ENCODE results near the gene PSTPIP2.

DNA sequence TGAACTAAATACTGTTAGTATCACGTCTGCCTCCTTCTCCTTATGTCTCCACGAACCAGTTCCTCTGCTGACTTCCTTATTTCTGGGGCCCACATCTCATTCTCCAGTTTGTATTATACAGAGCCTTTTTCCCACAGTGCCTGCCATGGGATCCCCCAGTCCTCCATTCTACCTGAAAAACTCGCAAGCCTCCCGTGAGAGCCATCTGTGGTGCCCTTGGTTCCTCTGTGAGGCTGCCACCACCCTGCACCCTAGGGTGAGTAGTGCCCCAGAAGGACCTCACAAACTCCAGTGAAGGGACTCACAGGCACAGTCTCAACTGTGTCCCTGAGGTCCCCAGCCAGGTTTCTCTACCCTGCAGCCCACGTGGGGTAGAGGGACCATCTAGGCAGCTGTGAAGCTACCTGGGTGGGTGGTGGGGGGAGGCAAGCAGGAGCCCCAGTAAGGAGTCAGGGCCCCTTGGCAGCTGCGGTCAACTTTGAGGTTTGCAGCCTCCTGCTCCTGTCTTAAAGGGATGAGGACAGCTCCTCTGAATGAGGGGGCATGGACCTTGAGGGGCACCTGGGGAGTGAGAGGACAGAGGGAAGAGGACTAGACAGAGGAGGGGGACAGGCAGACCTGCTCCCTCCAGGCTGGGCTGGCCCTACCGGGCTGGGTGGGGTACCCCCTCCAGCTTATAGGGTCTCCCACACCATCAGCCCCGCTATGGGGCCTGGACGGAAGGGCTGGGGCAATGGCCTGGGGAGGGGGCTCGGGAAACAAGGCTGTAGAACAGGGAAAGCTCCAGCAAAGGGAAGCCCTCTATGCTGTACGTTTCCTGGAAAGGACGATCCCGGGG, 1.0 kb downstream of the PSTPIP2 start:
- TF ChIP-seq, protein P1, sequence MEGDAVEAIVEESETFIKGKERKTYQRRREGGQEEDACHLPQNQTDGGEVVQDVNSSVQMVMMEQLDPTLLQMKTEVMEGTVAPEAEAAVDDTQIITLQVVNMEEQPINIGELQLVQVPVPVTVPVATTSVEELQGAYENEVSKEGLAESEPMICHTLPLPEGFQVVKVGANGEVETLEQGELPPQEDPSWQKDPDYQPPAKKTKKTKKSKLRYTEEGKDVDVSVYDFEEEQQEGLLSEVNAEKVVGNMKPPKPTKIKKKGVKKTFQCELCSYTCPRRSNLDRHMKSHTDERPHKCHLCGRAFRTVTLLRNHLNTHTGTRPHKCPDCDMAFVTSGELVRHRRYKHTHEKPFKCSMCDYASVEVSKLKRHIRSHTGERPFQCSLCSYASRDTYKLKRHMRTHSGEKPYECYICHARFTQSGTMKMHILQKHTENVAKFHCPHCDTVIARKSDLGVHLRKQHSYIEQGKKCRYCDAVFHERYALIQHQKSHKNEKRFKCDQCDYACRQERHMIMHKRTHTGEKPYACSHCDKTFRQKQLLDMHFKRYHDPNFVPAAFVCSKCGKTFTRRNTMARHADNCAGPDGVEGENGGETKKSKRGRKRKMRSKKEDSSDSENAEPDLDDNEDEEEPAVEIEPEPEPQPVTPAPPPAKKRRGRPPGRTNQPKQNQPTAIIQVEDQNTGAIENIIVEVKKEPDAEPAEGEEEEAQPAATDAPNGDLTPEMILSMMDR (conservative IDR thresholded peaks at IDR 0.05; ENCODE audit: low read length), result no peak
- TF ChIP-seq EZH2phosphoT487 (IDR thresholded peaks at IDR 0.05; ENCODE audit: borderline replicate concordance), result no peak
